ENCODE measurements around the gene KIF22.
"Not testable (repeated sequence)": the region's sequence is repeated elsewhere in the genome, so short reads cannot be mapped to it uniquely, and the experiment has no call there.

The KIF22 gene

DNA sequence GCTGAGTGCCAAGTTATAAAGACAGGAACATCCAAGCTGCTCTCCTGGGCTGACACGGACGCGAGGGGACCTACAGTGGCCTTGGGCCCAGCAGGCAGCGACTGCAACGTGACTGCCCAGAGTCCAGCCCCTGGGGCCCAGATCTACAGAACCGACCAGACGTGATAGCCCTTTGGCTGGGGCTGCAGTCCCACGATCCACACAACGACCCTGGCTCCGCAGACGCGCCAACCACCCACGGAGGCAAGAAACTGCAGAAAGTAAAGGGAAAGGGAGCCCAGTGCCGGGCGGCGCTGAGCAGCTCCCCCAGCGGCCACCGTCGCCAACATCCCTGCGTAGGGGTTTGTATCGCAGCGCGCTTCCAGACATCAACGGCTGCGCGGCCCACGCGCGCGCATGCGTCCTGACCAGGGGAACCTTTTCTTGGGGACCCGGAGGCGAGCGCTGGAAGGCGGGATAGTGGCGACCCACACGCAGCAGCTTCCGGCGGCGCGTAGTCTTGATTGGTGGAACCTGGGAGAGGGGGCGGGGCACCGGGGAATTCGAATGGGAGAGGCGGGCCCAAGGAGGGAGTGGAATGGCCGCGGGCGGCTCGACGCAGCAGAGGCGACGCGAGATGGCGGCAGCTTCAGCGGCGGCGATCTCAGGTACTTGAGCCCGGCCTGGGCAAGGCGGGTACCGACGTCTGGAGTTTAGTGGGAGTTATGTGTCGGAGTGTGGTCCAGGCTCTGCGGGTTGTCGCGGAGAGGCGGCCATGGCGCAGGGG lies at the start of gene KIF22:
Gene KIF22 (plus strand): TSS at position 569 of the 766 bp plus-strand sequence. CDS start 9 bp downstream, at position 578.
- DNase-seq (ENCODE audit: low read depth in 3 of 3, low spot score in 1 of 3): peak; percentile 99 to 100 (median 100)

DNA sequence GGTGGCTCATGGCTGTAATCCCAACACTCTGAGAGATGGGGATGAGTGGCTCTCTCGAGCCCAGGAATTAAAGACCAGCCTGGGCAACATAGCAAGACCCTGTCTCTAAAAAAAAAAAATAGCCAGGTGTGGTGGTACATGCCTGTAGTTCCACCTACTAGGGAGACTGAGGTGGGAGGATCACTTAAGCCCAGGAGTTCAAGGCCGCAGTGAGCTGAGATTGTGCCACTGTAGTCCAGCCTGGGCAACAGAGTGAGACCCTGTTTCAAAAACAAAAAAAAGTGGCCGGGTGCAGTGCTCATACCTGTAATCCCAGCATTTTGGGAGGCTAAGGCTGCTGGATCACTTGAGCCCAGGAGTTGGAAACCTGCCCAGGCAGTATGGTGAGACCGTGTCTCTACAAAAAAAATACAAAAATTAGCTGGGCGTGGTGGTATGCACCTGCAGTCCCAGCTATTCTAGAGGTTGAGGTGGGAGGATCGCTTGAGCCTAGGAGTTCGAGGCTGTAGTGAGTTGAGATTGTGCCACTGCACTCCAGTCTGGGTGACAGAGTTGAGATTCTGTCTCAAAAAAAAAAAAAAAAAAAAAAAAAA lies 47.8 kb upstream of the KIF22 start:
- DNase-seq (ENCODE audit: low read depth in 3 of 3, low spot score in 1 of 3): no peak

GRCh38 chr16:29743475-29743826 lies 47.1 kb upstream of the KIF22 start:
- no peak for DNase-seq (ENCODE audit: low read depth in 3 of 3, low spot score in 1 of 3)

GRCh38 chr16:29743827-29744531 lies 46.6 kb upstream of the KIF22 start:
- peak in 2 of 3 donors; percentile 21 to 28 for DNase-seq (ENCODE audit: low read depth in 3 of 3, low spot score in 1 of 3)

GRCh38 chr16:29744541-29745101 lies 45.9 kb upstream of the KIF22 start:
- peak in 1 of 3 donors; percentile 6 for DNase-seq (ENCODE audit: low read depth in 3 of 3, low spot score in 1 of 3)

DNA sequence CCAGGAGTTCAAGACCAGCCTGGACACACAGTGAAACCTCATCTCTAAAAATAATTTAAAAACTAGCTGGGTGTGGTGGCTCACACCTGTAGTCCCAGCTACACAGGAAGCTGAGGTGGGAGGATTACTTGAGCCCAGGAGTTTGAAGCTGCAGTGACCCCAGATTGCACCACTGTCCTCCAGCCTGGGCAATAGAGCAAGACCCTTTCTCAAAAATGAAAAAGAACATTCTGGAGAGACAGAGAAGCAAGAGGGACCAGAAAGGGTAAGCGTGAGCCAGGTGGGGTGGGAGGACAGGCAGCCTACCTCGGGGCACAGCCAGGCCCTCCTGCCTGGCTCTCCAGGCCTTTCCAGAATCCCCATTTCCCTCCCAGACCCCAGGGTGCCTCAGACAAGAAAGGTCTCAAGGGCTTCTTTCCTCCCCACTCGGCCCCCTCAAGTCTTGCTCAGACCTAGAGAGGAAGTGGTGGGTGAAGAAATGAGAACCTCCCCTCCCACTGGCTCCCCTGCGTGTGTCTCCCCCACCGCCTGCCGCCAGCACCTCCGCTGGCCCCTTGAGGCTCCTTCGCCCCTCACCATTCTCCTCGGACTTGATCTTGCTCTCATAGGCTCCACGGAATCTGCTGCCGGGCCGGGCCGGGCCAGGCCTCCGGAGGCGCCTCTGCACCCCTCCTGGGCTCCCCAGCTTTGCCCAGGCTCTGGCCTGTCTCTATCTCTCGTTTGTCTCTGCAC lies 45.3 kb upstream of the KIF22 start:
- peak in 1 of 3 donors; percentile 27 for DNase-seq (ENCODE audit: low read depth in 3 of 3, low spot score in 1 of 3)

DNA sequence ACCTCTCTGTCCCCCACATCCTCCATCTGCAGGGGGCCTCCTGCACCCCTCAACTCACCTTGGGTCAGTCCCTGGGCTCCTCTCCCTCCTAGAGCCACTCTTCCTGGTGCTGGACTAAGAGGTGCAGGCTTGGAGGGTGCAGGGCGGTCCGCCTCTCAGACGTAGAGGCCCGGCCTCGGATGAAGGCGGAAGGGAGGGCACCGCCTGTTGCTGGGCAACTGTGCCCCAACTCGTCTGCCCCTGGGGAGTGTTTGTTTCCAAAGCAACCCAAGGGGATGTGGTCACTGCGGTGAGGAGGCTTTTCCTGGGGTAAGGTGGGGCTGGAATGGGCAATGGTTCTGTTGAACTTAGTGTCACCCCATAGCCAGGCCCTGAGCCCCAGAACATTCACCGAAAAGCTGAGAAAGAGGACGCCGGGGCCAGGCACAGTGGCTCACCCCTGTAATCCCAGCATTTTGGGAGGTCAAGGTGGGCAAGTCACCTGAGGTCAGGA lies 44.7 kb upstream of the KIF22 start, which contains the start of gene C16orf54:
Gene C16orf54 (minus strand): TSS at position 138 of the 493 bp plus-strand sequence. CDS start 1,039 bp downstream, outside the sequence.
- DNase-seq (ENCODE audit: low read depth in 3 of 3, low spot score in 1 of 3): peak; percentile 50 to 86 (median 84)

DNA sequence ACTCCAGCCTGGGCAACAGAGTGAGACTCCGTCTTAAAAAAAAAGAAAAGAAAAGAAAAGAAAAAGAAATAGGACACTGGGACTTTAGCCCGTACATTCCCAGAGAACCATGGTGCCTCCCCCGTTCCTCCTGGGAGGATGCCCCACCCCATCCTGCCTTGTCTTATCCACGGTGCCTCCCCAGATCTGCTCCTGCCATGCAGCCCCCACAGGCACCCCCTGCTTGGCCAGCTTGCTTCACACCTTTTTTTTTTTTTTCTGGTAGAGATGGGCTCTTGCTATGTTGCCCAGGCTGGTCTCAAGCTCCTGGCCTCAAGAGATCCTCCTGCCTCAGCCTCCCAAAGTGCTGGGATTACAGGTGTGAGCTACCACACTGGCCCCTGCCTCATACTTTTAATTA lies 44.0 kb upstream of the KIF22 start:
- DNase-seq (ENCODE audit: low read depth in 3 of 3, low spot score in 1 of 3): not testable (repeated sequence)

DNA sequence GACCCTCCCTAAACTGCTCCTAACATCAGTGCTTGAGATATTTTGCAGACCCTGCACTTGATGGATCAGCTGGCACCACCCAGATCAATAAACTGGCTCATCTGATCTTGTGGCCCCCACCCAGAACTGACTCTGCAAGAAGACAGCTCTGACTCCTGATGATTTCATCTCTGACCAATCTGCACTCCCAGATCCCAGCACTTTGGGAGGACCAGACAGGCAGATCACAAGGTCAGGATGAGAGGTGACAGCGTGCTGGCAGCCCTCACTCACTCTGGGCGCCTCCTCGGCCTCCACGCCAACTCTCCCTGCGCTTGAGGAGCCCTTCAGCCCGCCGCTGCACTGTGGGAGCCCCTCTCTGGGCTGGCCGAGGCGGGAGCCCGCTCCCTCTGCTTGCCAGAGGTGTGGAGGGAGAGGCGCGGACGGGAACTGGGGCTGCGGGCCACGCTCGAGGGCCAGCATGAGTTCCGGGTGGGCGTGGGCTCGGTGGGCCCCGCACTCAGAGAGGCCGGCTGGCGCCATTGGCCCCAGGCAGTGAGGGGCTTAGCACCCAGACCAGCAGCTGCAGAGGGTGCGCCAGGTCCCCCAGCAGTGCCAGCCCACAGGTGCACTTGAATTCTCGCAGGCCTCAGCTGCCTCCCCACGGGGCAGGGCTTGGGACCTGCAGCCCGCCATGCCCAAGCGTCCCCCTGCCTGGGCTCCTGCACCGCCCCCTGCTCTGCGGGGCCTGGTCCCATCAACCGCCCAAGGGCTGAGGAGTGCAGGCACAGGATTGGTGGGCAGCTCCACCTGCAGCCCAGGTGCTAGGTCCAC lies 42.4 kb upstream of the KIF22 start:
- no peak for DNase-seq (ENCODE audit: low read depth in 3 of 3, low spot score in 1 of 3)

GRCh38 chr16:29748760-29749149 lies 41.8 kb upstream of the KIF22 start:
- DNase-seq (ENCODE audit: low read depth in 3 of 3, low spot score in 1 of 3): not testable (repeated sequence)

DNA sequence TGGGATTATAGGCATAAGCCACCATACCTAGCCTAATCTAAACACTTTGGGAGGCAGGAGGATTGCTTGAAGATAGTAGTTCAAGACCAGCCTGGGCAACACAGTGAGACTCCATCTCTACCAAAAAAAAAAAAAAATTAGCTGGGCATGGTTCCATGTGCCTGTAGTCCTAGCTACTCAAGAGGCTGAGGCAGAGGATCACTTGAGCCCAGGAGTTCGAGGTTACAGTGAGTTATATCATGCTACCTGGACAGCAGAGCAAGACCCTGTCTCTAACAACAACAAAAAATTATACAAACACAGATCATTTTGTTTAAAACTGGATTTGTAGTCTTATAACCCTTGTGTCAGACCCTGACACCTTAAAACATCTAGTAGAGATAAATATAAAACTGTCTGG lies 37.0 kb upstream of the KIF22 start:
- no peak for DNase-seq (ENCODE audit: low read depth in 3 of 3, low spot score in 1 of 3)

DNA sequence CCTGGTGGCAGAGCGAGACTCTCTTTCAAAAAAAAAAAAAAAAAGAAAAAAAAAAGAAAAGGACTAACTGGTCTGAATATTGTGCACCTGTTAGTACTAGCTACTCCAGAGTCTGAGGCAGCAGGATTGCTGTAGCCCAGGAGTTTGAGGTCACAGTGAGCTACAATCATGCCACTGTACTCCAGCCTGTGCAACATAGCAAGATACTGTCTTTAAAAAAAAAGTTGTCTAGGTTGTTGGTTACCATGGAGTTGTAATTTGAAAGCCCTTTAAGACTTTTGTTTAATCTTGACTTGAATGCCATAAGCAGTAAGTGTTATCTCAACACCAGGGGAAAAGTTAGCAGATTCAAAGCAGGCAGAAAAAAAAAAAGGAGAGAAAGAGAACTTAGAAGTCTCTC lies 33.9 kb upstream of the KIF22 start:
- no peak for DNase-seq (ENCODE audit: low read depth in 3 of 3, low spot score in 1 of 3)

DNA sequence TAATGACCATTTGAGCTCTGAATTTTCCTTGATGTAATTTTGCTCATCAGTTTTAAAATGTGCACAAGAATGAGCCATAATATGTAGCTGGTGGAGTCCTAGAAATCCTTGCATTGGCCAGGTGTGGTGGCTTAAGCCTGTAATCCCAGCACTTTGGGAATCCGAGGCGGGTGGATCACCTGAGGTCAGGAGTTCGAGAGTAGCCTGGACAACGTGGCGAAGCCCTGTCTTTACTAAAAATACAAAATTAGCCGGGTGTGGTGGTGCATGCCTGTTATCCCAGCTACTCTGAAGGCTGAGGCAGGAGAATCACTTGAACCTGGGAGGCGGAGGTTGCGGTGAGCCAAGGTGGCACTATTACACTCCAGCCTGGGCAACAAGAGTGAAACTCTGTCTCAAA lies 33.5 kb upstream of the KIF22 start:
- DNase-seq (ENCODE audit: low read depth in 3 of 3, low spot score in 1 of 3): not testable (repeated sequence)

DNA sequence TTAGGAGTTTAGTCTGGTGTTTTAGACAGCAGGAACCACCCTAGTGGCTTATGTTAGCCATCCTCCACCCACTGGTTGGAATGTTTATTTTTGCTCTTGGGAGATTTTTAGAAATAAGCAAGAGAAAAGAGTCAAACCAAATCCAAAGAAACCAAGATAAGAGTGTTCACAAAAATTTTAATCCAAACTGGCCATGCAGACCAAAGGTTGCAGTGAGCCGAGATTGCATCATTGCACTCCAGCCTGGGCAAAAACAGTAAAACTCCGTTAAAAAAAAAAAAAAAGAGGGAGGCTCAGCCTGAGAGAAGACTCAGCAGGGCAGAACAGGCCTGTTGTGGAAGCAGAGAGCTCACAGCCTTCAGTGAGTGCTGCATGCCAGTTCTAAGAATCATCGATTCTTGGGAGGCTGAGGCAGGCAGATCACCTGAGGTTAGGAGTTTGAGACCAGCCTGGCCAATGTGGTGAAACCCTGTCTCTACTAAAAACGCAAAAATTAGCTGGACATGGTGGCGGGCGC lies 32.5 kb upstream of the KIF22 start:
- DNase-seq (ENCODE audit: low read depth in 3 of 3, low spot score in 1 of 3): no peak

DNA sequence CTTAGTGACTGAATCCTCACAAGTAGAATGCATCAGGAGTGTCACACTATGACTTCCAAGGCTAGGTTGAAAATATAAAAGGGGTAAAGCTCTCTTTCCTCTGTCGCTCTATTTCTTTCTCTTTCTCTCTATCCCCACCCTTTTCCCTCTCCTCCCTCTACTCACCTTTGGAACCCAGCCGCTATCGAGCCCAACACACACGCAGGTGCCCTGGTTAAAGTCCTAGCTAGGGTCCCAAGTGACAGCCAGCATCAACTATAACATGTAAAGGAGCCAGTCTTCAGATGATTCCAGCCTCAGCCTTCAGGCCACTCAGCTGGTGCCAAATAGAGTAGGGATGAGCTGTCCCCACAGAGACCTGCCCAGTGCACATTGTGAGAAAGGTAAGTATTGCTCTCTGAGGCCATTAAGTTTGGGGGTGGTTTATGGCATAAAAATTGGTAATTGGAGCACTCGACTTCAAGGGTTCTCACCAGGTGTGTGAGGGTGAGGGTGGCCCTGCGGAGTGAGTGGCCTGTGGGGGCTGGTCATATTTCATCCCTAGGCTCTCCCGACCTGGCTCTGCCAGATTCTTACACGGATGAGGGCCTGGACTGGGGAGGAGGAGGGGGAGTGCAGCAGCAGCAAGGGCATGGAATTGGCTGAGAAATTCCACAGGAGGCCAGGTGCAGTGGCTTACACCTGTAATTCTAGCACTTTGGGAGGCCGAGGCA lies 29.8 kb upstream of the KIF22 start:
- no peak for DNase-seq (ENCODE audit: low read depth in 3 of 3, low spot score in 1 of 3)

DNA sequence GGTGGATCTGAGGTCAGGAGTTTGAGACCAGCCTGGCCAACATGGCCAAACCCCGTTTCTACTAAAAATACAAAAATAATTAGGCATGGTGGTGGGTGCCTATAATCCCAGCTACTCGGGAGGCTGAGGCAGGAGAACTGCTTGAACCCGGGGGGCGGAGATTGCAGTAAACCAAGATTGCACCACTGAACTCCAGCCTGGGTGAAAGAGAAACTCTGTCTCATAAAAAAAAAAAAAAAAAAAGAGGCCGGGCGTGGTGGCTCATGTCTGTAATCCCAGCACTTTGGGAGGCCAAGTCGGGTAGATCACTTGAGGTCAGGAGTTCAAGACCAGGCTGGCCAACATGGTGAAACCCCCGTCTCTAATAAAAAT lies 29.3 kb upstream of the KIF22 start:
- not testable (repeated sequence) for DNase-seq (ENCODE audit: low read depth in 3 of 3, low spot score in 1 of 3)

DNA sequence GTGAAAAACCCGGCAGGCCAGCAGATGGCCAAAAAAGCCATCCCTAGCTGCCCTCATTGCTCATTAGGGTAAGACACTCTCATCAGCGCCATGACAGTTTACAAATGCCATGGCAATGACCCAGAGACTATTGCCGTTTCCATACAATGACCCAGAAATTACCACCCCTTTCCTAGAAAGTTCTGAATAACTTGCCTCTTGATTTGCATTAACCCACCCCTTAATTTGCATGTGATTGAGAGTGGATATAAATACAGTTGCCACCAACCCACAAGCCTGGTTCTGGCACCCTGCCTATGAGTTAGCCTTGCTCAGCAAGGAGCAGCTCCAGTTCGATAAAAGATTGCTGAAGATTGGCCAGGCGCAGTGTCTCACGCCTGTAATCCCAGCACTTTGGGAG lies 28.7 kb upstream of the KIF22 start:
- DNase-seq (ENCODE audit: low read depth in 3 of 3, low spot score in 1 of 3): no peak

DNA sequence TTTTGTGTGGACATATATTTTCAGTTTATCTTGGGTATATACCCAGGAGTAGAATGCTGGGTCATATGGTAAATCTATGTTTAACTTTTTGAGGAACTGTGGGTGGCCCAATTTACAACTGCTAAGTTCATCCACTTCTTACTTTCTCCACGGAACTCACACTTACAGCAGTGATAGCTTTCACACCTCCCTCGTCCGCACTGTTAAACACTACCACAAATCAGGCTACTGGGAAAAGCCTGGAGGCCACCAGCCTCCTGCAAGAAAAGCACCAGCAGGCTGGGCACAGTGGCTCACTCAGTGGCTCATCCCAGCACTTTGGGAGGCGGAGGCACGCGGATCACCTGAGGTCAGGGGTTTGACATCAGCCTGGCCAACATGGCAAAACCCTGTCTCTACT lies 27.2 kb upstream of the KIF22 start:
- DNase-seq (ENCODE audit: low read depth in 3 of 3, low spot score in 1 of 3): no peak

Data from stimulated activated CD4-positive, alpha-beta T cell treated with anti-CD3 and anti-CD28 coated beads, TNF-alpha, amount 100 ng/mL, for 1 hour (primary cell).